GM12874 (cell line): ENCODE measurements around the gene DENND6B.

Experiments
- CTCF ChIP-seq: IDR thresholded peaks from 2 replicates; pipeline ENCODE4 v1.5.1; 2011; ENCODE audit warnings: low read depth, mild to moderate bottlenecking, control low read depth, low read length, moderate library complexity; ENCODE audit not compliant: insufficient read depth

DENND6B gene

GRCh38 chr22:50305923-50306566 lies 20.8 kb downstream of the DENND6B start:
- no peak for TF ChIP-seq CTCF

GRCh38 chr22:50305393-50305922 lies 21.4 kb downstream of the DENND6B start:
- no peak for TF ChIP-seq CTCF

- no peak for TF ChIP-seq CTCF
Measured at GRCh38 chr22:50304528-50305392, 22.1 kb downstream of the DENND6B start.

GRCh38 chr22:50303848-50304527 lies 22.8 kb downstream of the DENND6B start:
- peak; percentile 21; the same call in 1 of the 2 replicates for TF ChIP-seq CTCF

GRCh38 chr22:50303515-50303847 lies 23.3 kb downstream of the DENND6B start:
- TF ChIP-seq CTCF = no peak

- no peak for TF ChIP-seq CTCF
Measured at GRCh38 chr22:50302564-50302963, 24.2 kb downstream of the DENND6B start.

- no peak for TF ChIP-seq CTCF
Measured at GRCh38 chr22:50302041-50302541, 24.7 kb downstream of the DENND6B start.
